Loucy (cell line): ENCODE data around the gene CD82.

Experiments used
- H2AFZ ChIP-seq: fragments of 200-600 bp; sonication (generic); 2 replicates; pipeline ENCODE4 v1.6.0; 2016; ENCODE audit warnings: antibody characterized with exemption, mild to moderate bottlenecking, low read length, moderate library complexity
- H3F3A ChIP-seq: fragments of 200-600 bp; 2 replicates; pipeline ENCODE4 v1.6.0; 2016; ENCODE audit warnings: antibody characterized with exemption, low read depth, mild to moderate bottlenecking
- H3K27me3 ChIP-seq: fragments of 200-600 bp; sonication (generic); 2 replicates; pipeline ENCODE4 v1.6.1; 2014; ENCODE audit warnings: low read length, mild to moderate bottlenecking; ENCODE audit not compliant: insufficient read depth, poor library complexity, severe bottlenecking
- H3K36me3 ChIP-seq: fragments of 200-600 bp; sonication (generic); 2 replicates; pipeline ENCODE4 v1.6.1; 2016; ENCODE audit warnings: low read length; ENCODE audit not compliant: insufficient read depth
- H3K4me1 ChIP-seq: fragments of 200-600 bp; sonication (generic); 2 replicates; pipeline ENCODE4 v1.5.1; 2014; ENCODE audit warnings: low read length, mild to moderate bottlenecking; ENCODE audit not compliant: insufficient read depth, poor library complexity, severe bottlenecking
- H3K4me2 ChIP-seq: fragments of 200-600 bp; sonication (generic); 2 replicates; pipeline ENCODE4 v1.6.0; 2014; ENCODE audit warnings: antibody characterized with exemption, low read length, low read depth, mild to moderate bottlenecking; ENCODE audit not compliant: poor library complexity, severe bottlenecking
- H3K4me3 ChIP-seq: fragments of 200-600 bp; sonication (generic); 2 replicates; pipeline ENCODE4 v1.5.1; 2014; ENCODE audit warnings: low read length, mild to moderate bottlenecking, mixed read lengths; ENCODE audit not compliant: poor library complexity, severe bottlenecking
- H3K79me2 ChIP-seq: fragments of 200-600 bp; sonication (generic); 2 replicates; pipeline ENCODE4 v1.6.1; 2014; ENCODE audit warnings: low read length; ENCODE audit not compliant: insufficient read depth
- H3K9ac ChIP-seq: fragments of 200-600 bp; sonication (generic); 2 replicates; pipeline ENCODE4 v1.6.0; 2014; ENCODE audit warnings: mild to moderate bottlenecking, low read depth, low read length, moderate library complexity; ENCODE audit not compliant: poor library complexity, severe bottlenecking
- H3K9me2 ChIP-seq: fragments of 200-600 bp; sonication (generic); replicated peaks from 2 replicates; pipeline ENCODE4 v1.6.1; 2016; ENCODE audit warnings: low read depth, low read length, mixed read lengths
- H3K9me3 ChIP-seq: fragments of 200-600 bp; sonication (generic); 2 replicates; pipeline ENCODE4 v1.6.1; 2014; ENCODE audit warnings: mild to moderate bottlenecking, antibody characterized with exemption, low read length, low read depth; ENCODE audit not compliant: insufficient read depth
- H4K20me1 ChIP-seq: fragments of 200-600 bp; sonication (generic); 2 replicates; pipeline ENCODE4 v1.6.0; 2014; ENCODE audit warnings: antibody characterized with exemption, low read length, mild to moderate bottlenecking; ENCODE audit not compliant: insufficient read depth, poor library complexity, severe bottlenecking
- CTCF ChIP-seq: fragments of 200-600 bp; sonication (generic); conservative IDR thresholded peaks from 2 replicates; pipeline ENCODE4 v1.5.1; 2014; ENCODE audit warnings: mild to moderate bottlenecking, antibody characterized with exemption, low read length
- EZH2phosphoT487 ChIP-seq: fragments of 200-600 bp; IDR thresholded peaks from 2 replicates; pipeline ENCODE4 v1.6.1; 2018; ENCODE audit warnings: antibody characterized with exemption, mild to moderate bottlenecking, moderate library complexity, borderline replicate concordance

CD82 gene

GRCh38 chr11:44575962-44576361, 10.5 kb downstream of the CD82 start:
- Histone ChIP-seq H3K9me2 (no peaks in the 10 kb centered on the region), H3K9ac (peak overlapping the region; percentile 97), H3K4me3 (peak overlapping the region; percentile 96), H3F3A (peaks cover 14% of the 10 kb centered on the region), H2AFZ (no peak overlapping the region), H3K4me1 (peaks cover 95% of the 10 kb centered on the region), H3K9me3 (no peaks in the 10 kb centered on the region), H3K79me2 (peaks cover 94% of the 10 kb centered on the region), H4K20me1 (peaks cover 12% of the 10 kb centered on the region), H3K4me2 (peak overlapping the region; percentile 94), H3K36me3 (peaks cover 2% of the 10 kb centered on the region; the same call in 1 of the 2 replicates), H3K27me3 (no peaks in the 10 kb centered on the region)
- TF ChIP-seq CTCF, result no peak
- TF ChIP-seq EZH2phosphoT487, result no peak

- Histone ChIP-seq H4K20me1 (peaks cover 18% of the 10 kb centered on the region), H3K4me3 (peak overlapping the region; percentile 96), H3K4me2 (peak overlapping the region; percentile 94), H3K9me2 (no peaks in the 10 kb centered on the region), H3K9ac (peak overlapping the region; percentile 97), H3K36me3 (peaks cover 9% of the 10 kb centered on the region; the same call in 1 of the 2 replicates), H3K9me3 (no peaks in the 10 kb centered on the region), H2AFZ (no peak overlapping the region), H3F3A (peaks cover 14% of the 10 kb centered on the region), H3K27me3 (no peaks in the 10 kb centered on the region), H3K79me2 (peaks cover 94% of the 10 kb centered on the region), H3K4me1 (peaks cover 95% of the 10 kb centered on the region)
- TF ChIP-seq CTCF (no peak), EZH2phosphoT487 (no peak)
Measured at GRCh38 chr11:44576656-44577055, 11.2 kb downstream of the CD82 start.

- Histone ChIP-seq H4K20me1 (peaks cover 23% of the 10 kb centered on the region), H3F3A (peaks cover 14% of the 10 kb centered on the region), H2AFZ (no peak overlapping the region), H3K9me3 (no peaks in the 10 kb centered on the region), H3K9ac (peak overlapping the region; percentile 97), H3K4me1 (peaks cover 90% of the 10 kb centered on the region), H3K4me2 (peak overlapping the region; percentile 94), H3K9me2 (no peaks in the 10 kb centered on the region), H3K4me3 (peak overlapping the region; percentile 96), H3K79me2 (peaks cover 94% of the 10 kb centered on the region), H3K36me3 (peaks cover 16% of the 10 kb centered on the region; the same call in 1 of the 2 replicates), H3K27me3 (no peaks in the 10 kb centered on the region)
- no peak for TF ChIP-seq CTCF
- TF ChIP-seq EZH2phosphoT487, result no peak
Measured at GRCh38 chr11:44577231-44577830, 11.9 kb downstream of the CD82 start.
